Panc1 (cell line): Measurements from ENCODE around the gene UQCC5.

Experiments used
- POLR2AphosphoS5 ChIP-seq: IDR thresholded peaks from 2 replicates; pipeline ENCODE4 v1.6.1; 2012; ENCODE audit warnings: mild to moderate bottlenecking, low read depth, low read length, moderate library complexity
- TF ChIP-seq, protein P1 (sequence below): fragments of 450-650 bp; IDR thresholded peaks from 2 replicates; pipeline ENCODE4 v1.5.1; 2017; ENCODE audit warnings: mild to moderate bottlenecking

DNA sequence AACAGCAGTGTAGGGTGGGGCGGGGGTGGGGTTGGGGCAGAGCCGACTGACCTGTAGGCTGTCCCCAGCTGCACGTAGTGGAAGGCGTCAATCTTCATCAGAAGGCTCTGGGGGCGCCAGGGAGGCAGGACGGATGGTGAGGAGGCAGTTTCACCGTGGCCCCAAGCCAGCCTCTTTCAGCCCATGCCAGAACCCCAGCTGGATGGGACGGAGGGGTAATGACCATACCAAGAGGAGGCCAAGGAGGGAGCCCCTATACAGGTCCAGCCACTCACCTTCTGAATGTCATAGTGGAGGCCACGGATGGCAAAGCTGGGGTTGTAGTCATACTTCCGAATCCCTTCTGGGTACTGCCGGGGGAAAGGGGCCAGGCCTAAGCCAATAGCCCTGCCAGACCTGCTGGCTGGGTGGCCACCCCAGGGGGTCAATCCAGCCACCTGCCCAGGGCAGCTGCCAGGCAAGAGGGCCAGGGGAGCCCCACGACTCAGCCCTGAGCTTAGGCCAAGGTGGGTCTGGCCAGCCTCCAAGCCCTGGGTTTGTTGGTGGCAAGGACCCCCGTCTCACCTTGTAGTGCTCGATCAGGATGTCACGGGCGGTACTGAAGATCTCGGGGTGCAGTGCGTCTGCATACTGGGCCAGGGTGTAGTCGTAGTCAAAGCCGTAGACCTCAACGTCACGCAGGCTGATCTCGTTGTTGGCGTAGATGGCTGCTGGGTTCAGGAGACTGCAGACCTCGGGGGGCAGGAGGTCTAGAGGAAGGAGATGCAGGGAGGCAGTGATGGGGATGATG, 7.6 kb upstream of the UQCC5 start:
- TF ChIP-seq POLR2AphosphoS5, result no peak
- TF ChIP-seq, protein P1, sequence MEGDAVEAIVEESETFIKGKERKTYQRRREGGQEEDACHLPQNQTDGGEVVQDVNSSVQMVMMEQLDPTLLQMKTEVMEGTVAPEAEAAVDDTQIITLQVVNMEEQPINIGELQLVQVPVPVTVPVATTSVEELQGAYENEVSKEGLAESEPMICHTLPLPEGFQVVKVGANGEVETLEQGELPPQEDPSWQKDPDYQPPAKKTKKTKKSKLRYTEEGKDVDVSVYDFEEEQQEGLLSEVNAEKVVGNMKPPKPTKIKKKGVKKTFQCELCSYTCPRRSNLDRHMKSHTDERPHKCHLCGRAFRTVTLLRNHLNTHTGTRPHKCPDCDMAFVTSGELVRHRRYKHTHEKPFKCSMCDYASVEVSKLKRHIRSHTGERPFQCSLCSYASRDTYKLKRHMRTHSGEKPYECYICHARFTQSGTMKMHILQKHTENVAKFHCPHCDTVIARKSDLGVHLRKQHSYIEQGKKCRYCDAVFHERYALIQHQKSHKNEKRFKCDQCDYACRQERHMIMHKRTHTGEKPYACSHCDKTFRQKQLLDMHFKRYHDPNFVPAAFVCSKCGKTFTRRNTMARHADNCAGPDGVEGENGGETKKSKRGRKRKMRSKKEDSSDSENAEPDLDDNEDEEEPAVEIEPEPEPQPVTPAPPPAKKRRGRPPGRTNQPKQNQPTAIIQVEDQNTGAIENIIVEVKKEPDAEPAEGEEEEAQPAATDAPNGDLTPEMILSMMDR, result no peak
